Mucosa of stomach (tissue), 1 donor: ENCODE results near the gene GJD3.
"Not testable (repeated sequence)": the region's sequence is repeated elsewhere in the genome, so short reads cannot be mapped to it uniquely, and the experiment has no call there.

ENCODE experiments used
- H3K27me3 ChIP-seq: one replicate; pipeline ENCODE4 v1.7.0; 2013; ENCODE audit warnings: mild to moderate bottlenecking, low read length; ENCODE audit not compliant: control insufficient read depth, insufficient read depth
- H3K36me3 ChIP-seq: one replicate; pipeline ENCODE4 v1.7.0; 2013; ENCODE audit warnings: low read length; ENCODE audit not compliant: control insufficient read depth, insufficient read depth
- H3K4me1 ChIP-seq: one replicate; pipeline ENCODE4 v1.7.0; 2013; ENCODE audit warnings: mild to moderate bottlenecking, low read length; ENCODE audit not compliant: control insufficient read depth, insufficient read depth
- H3K4me3 ChIP-seq: one replicate; pipeline ENCODE4 v1.7.0; 2013; ENCODE audit warnings: low read length
- H3K9ac ChIP-seq: one replicate; pipeline ENCODE4 v1.7.0; 2013; ENCODE audit warnings: mild to moderate bottlenecking, low read length, moderate library complexity
- H3K9me3 ChIP-seq: one replicate; pipeline ENCODE4 v1.7.0; 2013; ENCODE audit warnings: mild to moderate bottlenecking, low read length, moderate library complexity; ENCODE audit not compliant: control insufficient read depth
- donor health status: Pancreatic carcinoma.

GJD3 gene

GRCh38 chr17:40377832-40378231 lies 13.3 kb upstream of the GJD3 start:
- Histone ChIP-seq H3K4me1 (peaks cover 8% of the 10 kb centered on the region), H3K36me3 (no peaks in the 10 kb centered on the region), H3K9ac (no peak overlapping the region), H3K27me3 (no peaks in the 10 kb centered on the region), H3K4me3 (no peak overlapping the region), H3K9me3 (no peaks in the 10 kb centered on the region)

GRCh38 chr17:40376541-40376940 lies 12.0 kb upstream of the GJD3 start:
- H3K27me3 ChIP-seq, H3K9me3 ChIP-seq, H3K4me3 ChIP-seq, H3K36me3 ChIP-seq, H3K4me1 ChIP-seq, H3K9ac ChIP-seq: not testable (repeated sequence)

- H3K4me3 ChIP-seq, H3K36me3 ChIP-seq, H3K9me3 ChIP-seq, H3K9ac ChIP-seq, H3K4me1 ChIP-seq, H3K27me3 ChIP-seq: not testable (repeated sequence)
Measured at GRCh38 chr17:40375786-40376185, 11.2 kb upstream of the GJD3 start.

- Histone ChIP-seq H3K9me3 (no peaks in the 10 kb centered on the region), H3K36me3 (no peaks in the 10 kb centered on the region), H3K4me1 (peaks cover 8% of the 10 kb centered on the region), H3K9ac (no peak overlapping the region), H3K27me3 (no peaks in the 10 kb centered on the region), H3K4me3 (no peak overlapping the region)
Measured at GRCh38 chr17:40374821-40375498, 10.4 kb upstream of the GJD3 start.

- Histone ChIP-seq H3K36me3 (no peaks in the 10 kb centered on the region), H3K4me3 (no peak overlapping the region), H3K9ac (no peak overlapping the region), H3K9me3 (no peaks in the 10 kb centered on the region), H3K4me1 (peaks cover 8% of the 10 kb centered on the region), H3K27me3 (no peaks in the 10 kb centered on the region)
Measured at GRCh38 chr17:40373999-40374398, 9.5 kb upstream of the GJD3 start.

GRCh38 chr17:40373324-40373723 lies 8.8 kb upstream of the GJD3 start:
- Histone ChIP-seq H3K9ac (no peak overlapping the region), H3K4me3 (no peak overlapping the region), H3K27me3 (no peaks in the 10 kb centered on the region), H3K9me3 (no peaks in the 10 kb centered on the region), H3K4me1 (peaks cover 8% of the 10 kb centered on the region), H3K36me3 (no peaks in the 10 kb centered on the region)

- not testable (repeated sequence) for H3K9me3 ChIP-seq
Measured at GRCh38 chr17:40372644-40373043, 8.1 kb upstream of the GJD3 start.

GRCh38 chr17:40372031-40372430 lies 7.5 kb upstream of the GJD3 start:
- H3K4me1 ChIP-seq: peaks cover 8% of the 10 kb centered on the region
- no peaks in the 10 kb centered on the region for H3K9me3 ChIP-seq
- no peak overlapping the region for H3K9ac ChIP-seq
- no peaks in the 10 kb centered on the region for H3K36me3 ChIP-seq
- H3K27me3 ChIP-seq: no peaks in the 10 kb centered on the region
- no peak overlapping the region for H3K4me3 ChIP-seq

More at GRCh38 chr17:40372644-40373043, 8.1 kb upstream of the GJD3 start:
- not testable (repeated sequence) for H3K27me3 ChIP-seq, H3K9ac ChIP-seq, H3K4me3 ChIP-seq, H3K4me1 ChIP-seq, H3K36me3 ChIP-seq

- peaks cover 8% of the 10 kb centered on the region for H3K4me1 ChIP-seq
- no peak overlapping the region for H3K4me3 ChIP-seq
- H3K9ac ChIP-seq: no peak overlapping the region
- no peaks in the 10 kb centered on the region for H3K36me3 ChIP-seq
- no peaks in the 10 kb centered on the region for H3K9me3 ChIP-seq
- H3K27me3 ChIP-seq: no peaks in the 10 kb centered on the region
Measured at GRCh38 chr17:40371261-40371929, 6.9 kb upstream of the GJD3 start.

- no peaks in the 10 kb centered on the region for H3K36me3 ChIP-seq
- H3K9me3 ChIP-seq: no peaks in the 10 kb centered on the region
- no peak overlapping the region for H3K4me3 ChIP-seq
- H3K4me1 ChIP-seq: peaks cover 8% of the 10 kb centered on the region
- no peak overlapping the region for H3K9ac ChIP-seq
- no peaks in the 10 kb centered on the region for H3K27me3 ChIP-seq
Measured at GRCh38 chr17:40369923-40370322, 5.4 kb upstream of the GJD3 start.

- peaks cover 12% of the 10 kb centered on the region for H3K4me1 ChIP-seq
- H3K9me3 ChIP-seq, H3K36me3 ChIP-seq, H3K4me3 ChIP-seq, H3K9ac ChIP-seq, H3K27me3 ChIP-seq: not testable (repeated sequence)
Measured at GRCh38 chr17:40367728-40368127, 3.2 kb upstream of the GJD3 start.

GRCh38 chr17:40366861-40367518 lies 2.5 kb upstream of the GJD3 start:
- Histone ChIP-seq H3K4me3 (no peak overlapping the region), H3K36me3 (no peaks in the 10 kb centered on the region), H3K9ac (no peak overlapping the region), H3K27me3 (no peaks in the 10 kb centered on the region), H3K9me3 (no peaks in the 10 kb centered on the region), H3K4me1 (peaks cover 12% of the 10 kb centered on the region)
